H1 (cell line): ENCODE measurements around the gene SVEP1. TPM values are rescaled to one million over a fixed set of nuclear protein-coding genes. Genes with fewer than 3 reads are reported as not detected.
"Not testable (repeated sequence)": the region's sequence is repeated elsewhere in the genome, so short reads cannot be mapped to it uniquely, and the experiment has no call there.

Experiments
- CTCF ChIA-PET: fragments of 300-600 bp; sonication (Branson Sonifier 250); formaldehyde crosslinking; loops from one replicate; lab custom pipeline; 2021; ENCODE audit not compliant: partially characterized antibody; lab: Charles Lee
- POLR2A ChIA-PET: fragments of 300-600 bp; sonication (Branson Sonifier 250); formaldehyde crosslinking; loops from one replicate; lab custom pipeline; 2021; ENCODE audit warnings: inconsistent platforms; ENCODE audit not compliant: partially characterized antibody; lab: Charles Lee
- DNase-seq, 2 experiments: peaks; one replicate each; pipeline versions ENCODE4 v3.0.0 to v3.0.0-alpha.2; 2010 to 2022; ENCODE audit warnings: low spot score in 2 of 2, low read depth in 1 of 2, mixed read lengths in 1 of 2
- FAIRE-seq: peaks from 2 replicates; lab custom pipeline; 2011; peaks lifted over from hg19 to GRCh38; lab: Jason Lieb, UNC
- H2AFZ ChIP-seq: 2 replicates; pipeline ENCODE4 v1.8.1; 2012; ENCODE audit warnings: low read length, inconsistent platforms
- H2AK5ac ChIP-seq: 2 replicates; pipeline ENCODE4 v1.6.1; 2013; ENCODE audit warnings: low read depth, low read length
- H2BK120ac ChIP-seq: replicated peaks from 2 replicates; pipeline ENCODE3; 2013; ENCODE audit warnings: low read depth, low read length, inconsistent platforms
- H2BK12ac ChIP-seq: 2 replicates; pipeline ENCODE4 v1.6.1; 2013; ENCODE audit warnings: low read depth, low read length
- H2BK15ac ChIP-seq: 2 replicates; pipeline ENCODE4 v1.6.1; 2013; ENCODE audit warnings: low read length
- H2BK20ac ChIP-seq: 2 replicates; pipeline ENCODE4 v1.6.1; 2013; ENCODE audit warnings: low read length
- H2BK5ac ChIP-seq: 2 replicates; pipeline ENCODE4 v1.6.1; 2013; ENCODE audit warnings: low read depth, low read length
- H3K14ac ChIP-seq: 2 replicates; pipeline ENCODE4 v1.6.1; 2013; ENCODE audit warnings: inconsistent platforms; ENCODE audit not compliant: insufficient read length
- H3K18ac ChIP-seq: 2 replicates; pipeline ENCODE4 v1.6.1; 2013; ENCODE audit warnings: low read length; ENCODE audit errors: extremely low read depth
- H3K23ac ChIP-seq: 2 replicates; pipeline ENCODE4 v1.6.1; 2013; ENCODE audit warnings: inconsistent platforms; ENCODE audit not compliant: insufficient read length
- H3K23me2 ChIP-seq: 2 replicates; pipeline ENCODE4 v1.6.1; 2013; ENCODE audit warnings: low read depth, low read length
- H3K27ac ChIP-seq: 2 replicates; pipeline ENCODE4 v1.6.1; 2011; ENCODE audit warnings: low read depth, low read length, inconsistent platforms
- H3K27me3 ChIP-seq, 4 experiments: replicated peaks in 1 of 4; 1 replicate in 1 of 4; 2 replicates in 3 of 4; pipeline versions ENCODE4 v1.6.1 to v1.8.1; 2011 to 2013; ENCODE audit warnings: low read length in 3 of 4, mild to moderate bottlenecking in 3 of 4, inconsistent platforms in 2 of 4, mixed read lengths in 2 of 4, moderate library complexity in 1 of 4; ENCODE audit not compliant: control insufficient read depth in 3 of 4, insufficient read depth in 3 of 4; ENCODE audit errors: extremely low read depth in 1 of 4
- H3K36me3 ChIP-seq, 4 experiments: 2 replicates each; pipeline versions ENCODE4 v1.6.1 to v1.8.1; 2011 to 2013; ENCODE audit warnings: mild to moderate bottlenecking in 4 of 4, low read length in 3 of 4, moderate library complexity in 2 of 4, control low read depth in 1 of 4, inconsistent platforms in 1 of 4; ENCODE audit not compliant: insufficient read depth in 4 of 4, control insufficient read depth in 2 of 4
- H3K4ac ChIP-seq: replicated peaks from 2 replicates; pipeline ENCODE3; 2013; ENCODE audit warnings: low read length, low read depth, mixed read lengths, inconsistent platforms; ENCODE audit not compliant: insufficient read length
- H3K4me1 ChIP-seq, 4 experiments: replicated peaks in 1 of 4; 1 replicate in 1 of 4; 2 replicates in 3 of 4; pipeline versions ENCODE4 v1.6.1 to v1.8.1; 2011 to 2013; ENCODE audit warnings: low read length in 3 of 4, inconsistent platforms in 2 of 4, mixed read lengths in 1 of 4; ENCODE audit not compliant: insufficient read depth in 4 of 4, control insufficient read depth in 3 of 4
- H3K4me2 ChIP-seq, 2 experiments: 2 replicates each; pipeline versions ENCODE4 v1.6.1 to v1.8.1; 2011 to 2013; ENCODE audit warnings: low read depth in 2 of 2, low read length in 2 of 2, control low read depth in 1 of 2, inconsistent platforms in 1 of 2, mild to moderate bottlenecking in 1 of 2; ENCODE audit not compliant: insufficient read depth in 1 of 2
- H3K4me3 ChIP-seq, 4 experiments: fragments of 200-600, 300-600 bp in 1 of 4; sonication (generic), shearing (Covaris generic), sonication (Bioruptor Twin) in 1 of 4; 2 replicates each; pipeline versions ENCODE4 v1.5.1 to v1.8.1; 2011 to 2016; ENCODE audit warnings: low read length in 4 of 4, low read depth in 3 of 4, control low read depth in 2 of 4, inconsistent platforms in 2 of 4, mild to moderate bottlenecking in 2 of 4, mixed read lengths in 1 of 4, moderate library complexity in 1 of 4; ENCODE audit not compliant: insufficient read depth in 2 of 4; ENCODE audit errors: extremely low read depth in 1 of 4
- H3K56ac ChIP-seq: replicated peaks from 2 replicates; pipeline ENCODE3; 2013; ENCODE audit warnings: low read depth, mild to moderate bottlenecking, mixed read lengths, low read length, inconsistent platforms; ENCODE audit not compliant: insufficient read length
- H3K79me1 ChIP-seq: 2 replicates; pipeline ENCODE4 v1.6.1; 2013; ENCODE audit warnings: low read depth, low read length, control low read depth
- H3K79me2 ChIP-seq, 2 experiments: 2 replicates each; pipeline versions ENCODE4 v1.6.1 to v1.8.1; 2012 to 2013; ENCODE audit warnings: low read length in 2 of 2, mild to moderate bottlenecking in 2 of 2, inconsistent platforms in 1 of 2; ENCODE audit not compliant: insufficient read depth in 2 of 2, control insufficient read depth in 1 of 2
- H3K9ac ChIP-seq, 4 experiments: replicated peaks in 1 of 4; 1 replicate in 1 of 4; 2 replicates in 3 of 4; pipeline versions ENCODE4 v1.6.1 to v1.8.1; 2011 to 2013; ENCODE audit warnings: low read depth in 3 of 4, low read length in 3 of 4, control low read depth in 2 of 4, mild to moderate bottlenecking in 2 of 4, moderate library complexity in 2 of 4, inconsistent platforms in 1 of 4; ENCODE audit errors: extremely low read depth in 1 of 4
- H3K9me3 ChIP-seq, 2 experiments: 2 replicates each; pipeline versions ENCODE4 v1.6.1 to v1.8.1; 2012 to 2013; ENCODE audit warnings: mild to moderate bottlenecking in 2 of 2, moderate library complexity in 2 of 2, control low read depth in 1 of 2, inconsistent platforms in 1 of 2, low read depth in 1 of 2, low read length in 1 of 2, mixed read lengths in 1 of 2; ENCODE audit not compliant: insufficient read depth in 2 of 2
- H4K20me1 ChIP-seq, 2 experiments: replicated peaks in 1 of 2; 2 replicates each; pipeline versions ENCODE3 to v1.8.1; 2011 to 2013; ENCODE audit warnings: inconsistent platforms in 2 of 2, low read length in 2 of 2, mild to moderate bottlenecking in 1 of 2; ENCODE audit not compliant: insufficient read depth in 2 of 2, control insufficient read depth in 1 of 2
- H4K5ac ChIP-seq: 2 replicates; pipeline ENCODE4 v1.6.1; 2013; ENCODE audit warnings: low read length, low read depth, mixed read lengths, inconsistent platforms; ENCODE audit not compliant: insufficient read length
- H4K8ac ChIP-seq: 2 replicates; pipeline ENCODE4 v1.8.0; 2013; ENCODE audit warnings: mild to moderate bottlenecking, moderate library complexity, low read length, inconsistent platforms; ENCODE audit not compliant: insufficient read depth; ENCODE audit errors: extremely low read depth
- H4K91ac ChIP-seq: replicated peaks from 2 replicates; pipeline ENCODE3; 2013; ENCODE audit warnings: low read length, mixed read lengths, inconsistent platforms; ENCODE audit not compliant: insufficient read length
- WGBS, 2 experiments: shearing (Covaris generic) in 1 of 2; methylation state at CpG; one replicate each; pipeline versions ENCODE4 v1.1.6 to v1.1.7; 2013 to 2015; ENCODE audit warnings: low lambda C conversion rate in 2 of 2, mixed read lengths in 2 of 2, inconsistent platforms in 1 of 2, low coverage in 1 of 2, missing lambda C conversion rate in 1 of 2; ENCODE audit not compliant: insufficient replicate concordance in 2 of 2, insufficient coverage in 1 of 2, insufficient read length in 1 of 2; ENCODE audit errors: extremely low coverage in 1 of 2, missing lambda C conversion rate in 1 of 2; 5-methylcytosine and 5-hydroxymethylcytosine counted together
- polyA plus RNA-seq, 7 experiments: library from polyadenylated mRNA; depleted of rRNA in 3 of 7; stranded (reverse) in 5 of 7; unstranded in 2 of 7; fragments of >200 nt in 5 of 7; fragments of 200-250 nt in 2 of 7; gene quantifications; 1 replicate in 5 of 7; 2 replicates in 1 of 7; 4 replicates in 1 of 7; pipeline versions ENCODE4 v1.2.1 to v1.2.3, GENCODE V29; 2011 to 2013; ENCODE audit warnings: missing spikeins in 2 of 7, mixed read lengths in 2 of 7
- total RNA-seq: library from RNA; stranded (reverse); fragmentation: NEBNext Ultra II Directional; extraction: Animal tissue kit (Norgen Biotek cat#: 25700); gene quantifications from 2 replicates; pipeline ENCODE4 v1.2.1, GENCODE V29; 2021

The SVEP1 gene
- total and polyA plus RNA-seq, 2 of the 8 experiments (the other 6 are each of a cell fraction or from before 2014, with no cell fraction given) = 0.11 to 0.37 TPM

GRCh38 chr9:110398992-110399391, 180.5 kb downstream of the SVEP1 start:
- whole genome bisulfite sequencing, 2 experiments = 82% methylated on average over 1 of the region's 2 CpGs; no CpG with 5 or more reads in 1 of the 2 experiments
- H3K4me2 ChIP-seq, H3K27me3 ChIP-seq, H3K4me3 ChIP-seq, CTCF ChIA-PET, H2AK5ac ChIP-seq, H2BK20ac ChIP-seq, H3K9me3 ChIP-seq, H2BK120ac ChIP-seq, H3K4me1 ChIP-seq, POLR2A ChIA-PET, H3K9ac ChIP-seq, H2BK12ac ChIP-seq, H4K91ac ChIP-seq, H3K23me2 ChIP-seq, DNase-seq, H4K8ac ChIP-seq, H2BK5ac ChIP-seq, H2AFZ ChIP-seq, H3K79me1 ChIP-seq, H3K79me2 ChIP-seq, H4K20me1 ChIP-seq, H3K18ac ChIP-seq, H3K27ac ChIP-seq, H4K5ac ChIP-seq, H3K4ac ChIP-seq, H3K14ac ChIP-seq, H3K36me3 ChIP-seq, FAIRE-seq, H2BK15ac ChIP-seq, H3K23ac ChIP-seq, H3K56ac ChIP-seq: not testable (repeated sequence)
